GM12878 (cell line): Measurements from ENCODE around the gene OR2T11.

Experiments
- EZH2 ChIP-seq: IDR thresholded peaks from 2 replicates; pipeline ENCODE4 v1.6.1; 2012; ENCODE audit warnings: low read depth, mild to moderate bottlenecking, control low read depth, inconsistent platforms, low read length, borderline replicate concordance; ENCODE audit not compliant: control insufficient read depth
- GABPA ChIP-seq: IDR thresholded peaks from 2 replicates; pipeline ENCODE4 v1.6.1; 2014; ENCODE audit warnings: antibody characterized with exemption, low read depth, mild to moderate bottlenecking, inconsistent platforms
- HDAC6 ChIP-seq: fragments of 200-600 bp; sonication (generic); IDR thresholded peaks from one replicate; pipeline ENCODE4 v1.8.0; 2017; ENCODE audit warnings: antibody characterized with exemption; ENCODE audit not compliant: unreplicated experiment
- LARP7 ChIP-seq: fragments of 450-650 bp; IDR thresholded peaks from 2 replicates; pipeline ENCODE4 v1.6.1; 2017; ENCODE audit warnings: mild to moderate bottlenecking
- MXI1 ChIP-seq: fragments of 150-350 bp; IDR thresholded peaks from 2 replicates; pipeline ENCODE4 v1.6.1; 2011; ENCODE audit warnings: low read depth, mild to moderate bottlenecking, inconsistent platforms, low read length, improper control_type of control experiment
- POLR2A ChIP-seq: IDR thresholded peaks from 2 replicates; pipeline ENCODE4 v1.6.1; 2011; ENCODE audit warnings: low read depth, mild to moderate bottlenecking, low read length
- POLR2AphosphoS5 ChIP-seq: IDR thresholded peaks from 2 replicates; pipeline ENCODE4 v1.6.1; 2011; ENCODE audit warnings: mild to moderate bottlenecking, low read length, inconsistent platforms
- RAD21 ChIP-seq: IDR thresholded peaks from 2 replicates; pipeline ENCODE4 v1.6.1; 2011; ENCODE audit warnings: mild to moderate bottlenecking, low read depth, low read length, moderate library complexity; ENCODE audit not compliant: insufficient read depth
- SREBF2 ChIP-seq: IDR thresholded peaks from 2 replicates; pipeline ENCODE4 v1.6.1; 2012; ENCODE audit warnings: mild to moderate bottlenecking, low read length
- YY1 ChIP-seq: IDR thresholded peaks from 2 replicates; pipeline ENCODE4 v1.6.1; 2011; ENCODE audit warnings: low read depth, mild to moderate bottlenecking, low read length
- ZNF274 ChIP-seq: IDR thresholded peaks from one replicate; pipeline ENCODE4 v1.8.0; 2011; ENCODE audit not compliant: insufficient read length, insufficient read depth

GRCh38 chr1:248593226-248593625 is 41.7 kb downstream of the OR2T11 start:
- no peak for TF ChIP-seq GABPA
- TF ChIP-seq POLR2AphosphoS5: no peak
- no peak for TF ChIP-seq YY1
- no peak for TF ChIP-seq ZNF274
- TF ChIP-seq SREBF2: no peak
- TF ChIP-seq EZH2: no peak
- TF ChIP-seq HDAC6: no peak
- TF ChIP-seq MXI1: no peak
- no peak for TF ChIP-seq RAD21
- TF ChIP-seq POLR2A: no peak
- no peak for TF ChIP-seq LARP7
